Upper lobe of right lung (tissue), 1 donor: Measurements from ENCODE around the gene SYNPO2L. TPM values are rescaled to one million over a fixed set of nuclear protein-coding genes. Genes with fewer than 3 reads are reported as not detected.
"Not testable (repeated sequence)": the region's sequence is repeated elsewhere in the genome, so short reads cannot be mapped to it uniquely, and the experiment has no call there.

Source experiments
- ATAC-seq: fragments of 200-7000 bp; cut with Tn5 transposase; one replicate; pipeline ENCODE4 v1.9.1; 2020; ENCODE audit warnings: mild to moderate bottlenecking, moderate library complexity
- DNase-seq: peaks from one replicate; pipeline ENCODE4 v3.0.0-alpha.2; 2020
- H3K27ac ChIP-seq: fragments of 200-600 bp; one replicate; pipeline ENCODE4 v1.8.0; 2022
- H3K27me3 ChIP-seq: fragments of 200-600 bp; one replicate; pipeline ENCODE4 v1.8.0; 2022; ENCODE audit warnings: mild to moderate bottlenecking
- H3K36me3 ChIP-seq: fragments of 200-600 bp; one replicate; pipeline ENCODE4 v1.8.0; 2022
- H3K4me1 ChIP-seq: fragments of 200-600 bp; one replicate; pipeline ENCODE4 v1.8.0; 2022
- H3K4me3 ChIP-seq: fragments of 200-600 bp; one replicate; pipeline ENCODE4 v1.8.0; 2022; ENCODE audit warnings: mild to moderate bottlenecking
- H3K9me3 ChIP-seq: fragments of 200-600 bp; one replicate; pipeline ENCODE4 v1.8.0; 2022
- intact Hi-C: fragments of 100-400 bp; cut with DNase I; formaldehyde crosslinking; loops from one replicate; pipeline ENCODE4 v1.11.0; 2022
- long read RNA-seq: library from polyadenylated mRNA; unstranded; transcript quantifications from one replicate; pipeline ENCODE4 v2.0.0, GENCODE V29; 2021
- total RNA-seq: library from RNA; stranded (reverse); fragmentation: NEBNext Ultra II Directional; extraction: Animal tissue kit (Norgen Biotek cat#: 25700); gene quantifications from one replicate; pipeline ENCODE4 v1.2.1, GENCODE V29; 2021
- TF ChIP-seq, protein P1 (sequence below): fragments of 200-600 bp; IDR thresholded peaks from one replicate; pipeline ENCODE4 v1.8.0; 2022; ENCODE audit warnings: antibody characterized with exemption
- donor health status: DM: no; HTN: yes; CAD: no; lungs with severe emphysema.

SYNPO2L gene
- total RNA-seq: 5.9 TPM
- long read RNA-seq, full-length matches to known transcripts: 2 of 11 reads
- long read RNA-seq, partial matches to known transcripts: 0 of 11 reads
- long read RNA-seq, other reads (novel, unspliced or antisense): 9 of 11 reads

DNA sequence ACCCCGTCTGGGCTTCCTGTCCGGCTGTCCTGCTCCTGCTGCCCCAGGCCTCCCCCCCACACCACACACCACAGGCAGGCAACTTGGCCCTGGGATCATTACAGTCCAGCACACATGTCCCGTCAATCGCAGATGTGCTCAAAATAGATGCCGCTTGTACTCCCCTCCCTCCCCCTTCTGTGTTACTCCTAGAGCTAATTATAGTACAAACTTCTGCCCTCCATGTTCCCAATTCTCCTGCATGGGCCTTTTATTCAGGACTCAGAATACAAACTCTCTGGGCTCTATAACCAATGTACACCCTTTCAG is at the start of gene SYNPO2L:
SYNPO2L (minus strand) TSS at position 40 of the 309 bp plus-strand sequence. CDS start 107 bp downstream, outside the sequence.
- TF ChIP-seq, protein P1, sequence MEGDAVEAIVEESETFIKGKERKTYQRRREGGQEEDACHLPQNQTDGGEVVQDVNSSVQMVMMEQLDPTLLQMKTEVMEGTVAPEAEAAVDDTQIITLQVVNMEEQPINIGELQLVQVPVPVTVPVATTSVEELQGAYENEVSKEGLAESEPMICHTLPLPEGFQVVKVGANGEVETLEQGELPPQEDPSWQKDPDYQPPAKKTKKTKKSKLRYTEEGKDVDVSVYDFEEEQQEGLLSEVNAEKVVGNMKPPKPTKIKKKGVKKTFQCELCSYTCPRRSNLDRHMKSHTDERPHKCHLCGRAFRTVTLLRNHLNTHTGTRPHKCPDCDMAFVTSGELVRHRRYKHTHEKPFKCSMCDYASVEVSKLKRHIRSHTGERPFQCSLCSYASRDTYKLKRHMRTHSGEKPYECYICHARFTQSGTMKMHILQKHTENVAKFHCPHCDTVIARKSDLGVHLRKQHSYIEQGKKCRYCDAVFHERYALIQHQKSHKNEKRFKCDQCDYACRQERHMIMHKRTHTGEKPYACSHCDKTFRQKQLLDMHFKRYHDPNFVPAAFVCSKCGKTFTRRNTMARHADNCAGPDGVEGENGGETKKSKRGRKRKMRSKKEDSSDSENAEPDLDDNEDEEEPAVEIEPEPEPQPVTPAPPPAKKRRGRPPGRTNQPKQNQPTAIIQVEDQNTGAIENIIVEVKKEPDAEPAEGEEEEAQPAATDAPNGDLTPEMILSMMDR: no peak
- ATAC-seq: peak; percentile 49
- H3K27ac ChIP-seq: peak within 1 kb of the TSS; percentile 30

DNA sequence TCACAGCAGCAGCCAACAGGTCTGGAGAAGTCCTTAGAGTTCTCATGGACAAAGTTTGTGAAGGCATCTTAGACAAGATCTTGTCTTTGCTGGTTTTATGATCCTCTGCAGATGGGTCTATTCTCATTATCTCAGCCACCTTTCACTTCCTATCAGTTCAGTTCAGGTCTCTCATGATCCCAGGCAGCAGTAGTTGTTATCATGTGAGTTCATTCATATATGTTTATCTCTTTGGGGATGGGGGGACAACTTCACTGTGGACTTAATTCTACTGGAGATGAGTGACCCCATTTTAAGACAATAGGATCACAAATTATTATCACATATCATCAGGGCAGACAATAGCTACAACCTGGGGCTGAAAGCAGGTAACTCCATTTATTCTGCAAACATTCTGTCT is 48.1 kb upstream of the SYNPO2L start:
- H3K4me1 ChIP-seq, H3K27me3 ChIP-seq, DNase-seq, ATAC-seq, H3K9me3 ChIP-seq, H3K4me3 ChIP-seq, intact Hi-C loops, H3K36me3 ChIP-seq, H3K27ac ChIP-seq: not testable (repeated sequence)

More for the DNA sequence above, at the start of gene SYNPO2L:
- no peak for DNase-seq
- H3K9me3 ChIP-seq: no peaks in the 10 kb centered on the region
- no peaks in the 10 kb centered on the region for H3K4me1 ChIP-seq
- no peaks in the 10 kb centered on the region for H3K36me3 ChIP-seq
- H3K27me3 ChIP-seq: no peaks in the 10 kb centered on the region
- intact Hi-C loops: no loop called here
- H3K4me3 ChIP-seq: no peak within 1 kb of the TSS

GRCh38 chr10:73698819-73699218 is 43.0 kb upstream of the SYNPO2L start:
- H3K27me3 ChIP-seq, H3K36me3 ChIP-seq, H3K9me3 ChIP-seq, ATAC-seq, H3K4me3 ChIP-seq, DNase-seq, H3K4me1 ChIP-seq, H3K27ac ChIP-seq, intact Hi-C loops: not testable (repeated sequence)

DNA sequence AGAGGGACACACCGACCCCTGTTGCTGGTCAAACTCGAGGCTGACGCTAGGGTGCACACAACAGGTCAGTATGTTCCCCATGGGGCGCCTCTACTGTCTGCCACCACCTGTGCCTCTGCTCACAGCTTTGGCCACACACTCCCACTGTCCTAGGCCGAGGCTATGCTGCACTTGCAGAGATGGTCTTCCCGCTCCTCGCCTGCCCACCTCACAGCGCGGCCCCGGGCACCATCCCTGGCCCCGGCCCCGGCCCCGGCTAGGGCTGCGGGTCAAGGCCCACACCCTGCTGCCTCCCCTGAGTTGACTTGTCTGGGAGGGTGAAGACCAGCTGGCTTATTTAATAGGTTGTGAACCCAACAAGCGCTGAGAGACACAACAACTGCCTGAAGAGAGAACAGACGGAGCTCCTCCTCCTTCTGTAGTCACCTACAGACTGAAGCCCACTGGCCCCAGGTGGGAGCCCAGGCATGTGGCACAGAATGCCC is 41.9 kb upstream of the SYNPO2L start, which contains the start of gene AGAP5:
AGAP5 (minus strand) TSS at position 435 of the 485 bp plus-strand sequence; CDS start at position 81, 354 bp downstream.
- H3K27me3 ChIP-seq, H3K4me3 ChIP-seq, H3K27ac ChIP-seq, intact Hi-C loops, H3K9me3 ChIP-seq, H3K4me1 ChIP-seq, H3K36me3 ChIP-seq, ATAC-seq, DNase-seq: not testable (repeated sequence)

- H3K36me3 ChIP-seq, H3K4me3 ChIP-seq, H3K27me3 ChIP-seq, DNase-seq, H3K27ac ChIP-seq, ATAC-seq, intact Hi-C loops, H3K4me1 ChIP-seq, H3K9me3 ChIP-seq: not testable (repeated sequence)
Measured at GRCh38 chr10:73695302-73695701, 39.5 kb upstream of the SYNPO2L start.

DNA sequence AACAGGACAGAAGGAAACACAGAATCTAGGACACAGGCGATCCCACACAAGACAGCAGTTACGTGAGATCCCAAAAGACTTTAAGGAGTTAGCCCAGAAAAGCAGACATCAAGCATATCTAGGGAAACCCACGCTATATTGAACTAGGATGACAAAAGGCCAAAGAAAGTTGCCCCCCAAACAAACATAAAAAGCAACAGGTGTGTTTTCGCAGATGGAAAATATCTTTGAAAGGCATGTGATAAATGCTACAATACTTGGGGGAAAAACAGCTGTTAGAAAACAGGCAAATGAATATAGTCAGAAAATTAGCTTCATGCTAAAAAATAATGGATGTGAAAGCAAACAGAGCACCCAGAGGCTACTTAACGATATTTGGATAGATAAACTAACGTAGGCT is 34.9 kb upstream of the SYNPO2L start:
- ATAC-seq, H3K4me3 ChIP-seq, H3K9me3 ChIP-seq, H3K27me3 ChIP-seq, intact Hi-C loops, H3K4me1 ChIP-seq, DNase-seq, H3K36me3 ChIP-seq, H3K27ac ChIP-seq: not testable (repeated sequence)

DNA sequence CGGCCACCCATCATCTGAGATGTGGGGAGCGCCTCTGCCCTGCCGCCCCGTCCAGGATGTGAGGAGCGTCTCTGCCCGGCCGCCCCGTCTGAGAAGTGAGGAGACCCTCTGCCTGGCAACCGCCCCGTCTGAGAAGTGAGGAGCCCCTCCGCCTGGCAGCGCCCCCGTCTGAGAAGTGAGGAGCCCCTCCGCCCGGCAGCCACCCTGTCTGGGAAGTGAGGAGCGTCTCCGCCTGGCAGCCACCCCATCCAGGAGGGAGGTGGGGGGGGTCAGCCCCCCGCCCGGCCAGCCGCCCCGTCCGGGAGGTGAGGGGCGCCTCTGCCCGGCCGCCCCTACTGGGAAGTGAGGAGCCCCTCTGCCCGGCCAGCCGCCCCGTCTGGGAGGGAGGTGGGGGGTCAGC is 33.8 kb upstream of the SYNPO2L start:
- H3K36me3 ChIP-seq, intact Hi-C loops, H3K27ac ChIP-seq, H3K9me3 ChIP-seq, H3K4me3 ChIP-seq, H3K4me1 ChIP-seq, DNase-seq, ATAC-seq, H3K27me3 ChIP-seq: not testable (repeated sequence)

- H3K27ac ChIP-seq, H3K9me3 ChIP-seq, intact Hi-C loops, ATAC-seq, DNase-seq, H3K36me3 ChIP-seq, H3K27me3 ChIP-seq, H3K4me1 ChIP-seq, H3K4me3 ChIP-seq: not testable (repeated sequence)
Measured at GRCh38 chr10:73687641-73688040, 31.8 kb upstream of the SYNPO2L start.

- H3K36me3 ChIP-seq, H3K27ac ChIP-seq, H3K4me3 ChIP-seq, H3K4me1 ChIP-seq, H3K27me3 ChIP-seq, DNase-seq, H3K9me3 ChIP-seq, ATAC-seq, intact Hi-C loops: not testable (repeated sequence)
Measured at GRCh38 chr10:73674546-73674945, 18.7 kb upstream of the SYNPO2L start.

GRCh38 chr10:73668378-73668777 is 12.5 kb upstream of the SYNPO2L start:
- H3K4me1 ChIP-seq, H3K36me3 ChIP-seq, H3K9me3 ChIP-seq, H3K27me3 ChIP-seq, ATAC-seq, intact Hi-C loops, DNase-seq, H3K27ac ChIP-seq, H3K4me3 ChIP-seq: not testable (repeated sequence)

DNA sequence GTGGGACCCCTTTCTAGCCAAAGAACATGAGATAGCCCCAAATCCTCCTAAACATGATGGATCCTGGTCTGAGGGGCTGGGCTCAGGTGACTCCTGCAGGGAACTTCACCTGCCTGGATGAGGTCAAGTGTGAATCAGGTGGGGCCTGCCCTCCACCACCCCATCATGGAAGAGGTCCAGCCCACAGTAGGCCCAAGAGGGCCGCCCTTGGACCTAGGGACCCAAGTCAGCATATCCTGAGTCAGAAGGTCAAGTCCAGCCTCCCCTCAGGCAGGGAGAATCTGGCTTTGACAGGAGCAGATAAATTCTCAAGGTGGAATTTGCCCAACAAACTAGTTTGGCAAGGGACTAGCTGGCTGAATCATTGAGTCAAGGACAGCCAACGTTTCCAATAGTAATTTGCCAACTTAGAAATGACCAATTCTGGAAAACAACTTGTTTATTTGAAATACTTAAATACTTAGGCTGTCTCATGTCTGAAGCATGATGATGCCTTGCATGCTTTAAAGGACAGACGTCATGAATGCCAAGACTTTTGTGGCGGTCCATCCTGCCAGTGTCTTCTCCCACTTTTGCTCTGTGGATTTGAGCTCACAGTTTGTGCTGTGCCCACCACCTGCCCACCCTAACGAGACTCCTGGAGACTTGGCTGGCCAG is 10.5 kb upstream of the SYNPO2L start:
- H3K9me3 ChIP-seq, H3K4me3 ChIP-seq, DNase-seq, intact Hi-C loops, ATAC-seq, H3K27ac ChIP-seq, H3K36me3 ChIP-seq, H3K27me3 ChIP-seq, H3K4me1 ChIP-seq: not testable (repeated sequence)

DNA sequence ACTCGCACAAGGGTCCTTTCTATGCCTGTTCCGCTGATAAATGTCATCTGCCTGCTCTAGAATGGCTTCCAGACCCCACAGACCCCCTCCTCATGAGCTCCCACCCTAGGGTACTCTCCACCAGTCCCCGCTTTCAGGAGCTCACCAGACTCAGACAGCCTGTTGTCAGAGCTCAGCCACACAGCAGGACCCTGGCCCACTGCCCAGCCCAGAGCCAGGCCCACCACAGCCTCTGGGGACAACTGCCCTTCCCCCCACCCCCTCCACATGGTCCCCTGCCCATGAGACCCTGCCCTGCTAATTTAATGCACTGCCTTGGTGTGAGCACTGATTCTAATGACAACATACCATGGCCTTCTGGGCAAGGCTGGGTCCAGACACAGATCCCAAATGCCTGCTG is 9.8 kb upstream of the SYNPO2L start:
- DNase-seq, H3K9me3 ChIP-seq, ATAC-seq, H3K27me3 ChIP-seq, intact Hi-C loops, H3K36me3 ChIP-seq, H3K4me1 ChIP-seq, H3K4me3 ChIP-seq, H3K27ac ChIP-seq: not testable (repeated sequence)

GRCh38 chr10:73664156-73665040 is 8.6 kb upstream of the SYNPO2L start:
- H3K4me1 ChIP-seq, H3K27me3 ChIP-seq, H3K27ac ChIP-seq, ATAC-seq, H3K4me3 ChIP-seq, intact Hi-C loops, H3K9me3 ChIP-seq, H3K36me3 ChIP-seq, DNase-seq: not testable (repeated sequence)
